Activated T-helper 1 cell treated with anti-CD3 and anti-CD28 coated beads, Interleukin-2, amount 50 U/mL, for 16 hours (primary cell): Measurements from ENCODE around the gene CCDC85A.
"Not testable (repeated sequence)": the region's sequence is repeated elsewhere in the genome, so short reads cannot be mapped to it uniquely, and the experiment has no call there.

Experiments used
- DNase-seq, 2 donors: peaks; one replicate each; pipeline ENCODE4 v3.0.0-alpha.2; 2020; ENCODE audit warnings: low read depth in 1 of 2, low spot score in 1 of 2

The CCDC85A gene

GRCh38 chr2:56183643-56184499 is at the start of gene CCDC85A:
CCDC85A (plus strand) TSS chr2:56183990; CDS start chr2:56184625, 635 bp downstream.
- DNase-seq = peak; percentile 9 to 22

- no peak for DNase-seq
These were observed 48.9 kb upstream of the CCDC85A start for GRCh38 chr2:56134861-56135260.

GRCh38 chr2:56142497-56143061 is 41.2 kb upstream of the CCDC85A start:
- DNase-seq = not testable (repeated sequence)

- DNase-seq = no peak
These were observed 35.9 kb upstream of the CCDC85A start for GRCh38 chr2:56147907-56148306.

GRCh38 chr2:56148825-56149224 is 35.0 kb upstream of the CCDC85A start:
- DNase-seq = no peak

- DNase-seq = no peak
These were observed 31.9 kb upstream of the CCDC85A start for GRCh38 chr2:56151841-56152240.

- DNase-seq = no peak
These were observed 28.6 kb upstream of the CCDC85A start for GRCh38 chr2:56155188-56155587.

GRCh38 chr2:56159875-56160274 is 23.9 kb upstream of the CCDC85A start:
- not testable (repeated sequence) for DNase-seq

- no peak for DNase-seq
These were observed 15.9 kb upstream of the CCDC85A start for GRCh38 chr2:56167616-56168562.

- DNase-seq = no peak
These were observed 14.3 kb upstream of the CCDC85A start for GRCh38 chr2:56169521-56169920.

GRCh38 chr2:56170504-56170903 is 13.3 kb upstream of the CCDC85A start:
- DNase-seq = no peak

GRCh38 chr2:56170988-56171387 is 12.8 kb upstream of the CCDC85A start:
- no peak for DNase-seq

GRCh38 chr2:56175779-56176178 is 8.0 kb upstream of the CCDC85A start:
- DNase-seq = no peak

- no peak for DNase-seq
These were observed 6.2 kb upstream of the CCDC85A start for GRCh38 chr2:56177420-56178220.

GRCh38 chr2:56179931-56180330 is 3.9 kb upstream of the CCDC85A start:
- DNase-seq = no peak

GRCh38 chr2:56182420-56182819 is 1.4 kb upstream of the CCDC85A start:
- no peak for DNase-seq

- no peak for DNase-seq
These were observed 766 bp downstream of the CCDC85A start for GRCh38 chr2:56184500-56185011.

- DNase-seq = no peak
These were observed 1.4 kb downstream of the CCDC85A start for GRCh38 chr2:56185101-56185581.

- DNase-seq = no peak
These were observed 1.8 kb downstream of the CCDC85A start for GRCh38 chr2:56185582-56186046.

GRCh38 chr2:56191617-56192016 is 7.8 kb downstream of the CCDC85A start:
- DNase-seq = no peak
